GM10266 (cell line): ENCODE measurements around the gene SGMS1.

Experiments used
- DNase-seq: peaks from one replicate; pipeline ENCODE4 v3.0.0; 2012; ENCODE audit errors: extremely low spot score
- TF ChIP-seq, protein P1 (sequence below): IDR thresholded peaks from 2 replicates; pipeline ENCODE4 v1.5.1; 2012; ENCODE audit warnings: mild to moderate bottlenecking, low read depth; ENCODE audit not compliant: control insufficient read depth, insufficient read depth; ENCODE audit errors: missing control alignments

SGMS1 gene

DNA sequence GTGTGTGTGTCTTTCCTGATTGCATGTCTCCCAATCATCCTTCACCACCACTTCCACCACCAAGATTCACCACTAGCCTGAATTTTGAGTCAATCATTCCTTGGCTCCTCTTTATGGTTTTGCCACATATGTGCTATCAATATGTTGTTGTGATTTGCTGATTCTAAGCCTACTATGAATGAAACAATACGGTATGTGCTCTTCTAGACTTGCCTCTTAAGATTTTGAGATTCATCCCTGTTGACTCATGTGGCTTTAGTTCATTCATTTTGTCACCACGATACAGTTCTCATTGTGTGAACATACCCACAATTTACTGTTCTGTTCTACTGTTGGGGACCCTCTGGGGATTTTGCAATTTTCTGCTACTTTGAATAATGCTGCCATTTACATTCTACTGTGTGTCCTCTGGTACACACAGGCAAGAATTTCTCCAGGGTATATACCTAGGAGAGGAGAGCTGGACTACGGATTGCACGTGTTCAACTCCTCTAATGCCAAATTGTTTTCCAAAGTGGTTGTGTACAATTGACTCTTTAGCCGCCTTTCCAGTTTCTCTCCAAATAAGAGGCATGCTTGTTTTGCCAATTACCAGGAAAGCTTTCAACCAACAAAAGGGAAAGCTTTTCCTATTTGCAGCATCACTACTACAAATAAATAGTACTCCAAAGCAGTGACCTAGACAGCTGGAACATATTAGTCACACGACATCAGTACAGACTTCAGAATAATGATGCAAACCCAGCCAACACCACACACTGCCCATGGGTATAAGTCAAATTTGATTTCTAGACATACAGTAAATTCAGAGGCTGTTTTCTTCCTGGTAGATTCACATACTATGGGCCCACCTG is 30.0 kb downstream of the SGMS1 start:
- no peak for DNase-seq

DNA sequence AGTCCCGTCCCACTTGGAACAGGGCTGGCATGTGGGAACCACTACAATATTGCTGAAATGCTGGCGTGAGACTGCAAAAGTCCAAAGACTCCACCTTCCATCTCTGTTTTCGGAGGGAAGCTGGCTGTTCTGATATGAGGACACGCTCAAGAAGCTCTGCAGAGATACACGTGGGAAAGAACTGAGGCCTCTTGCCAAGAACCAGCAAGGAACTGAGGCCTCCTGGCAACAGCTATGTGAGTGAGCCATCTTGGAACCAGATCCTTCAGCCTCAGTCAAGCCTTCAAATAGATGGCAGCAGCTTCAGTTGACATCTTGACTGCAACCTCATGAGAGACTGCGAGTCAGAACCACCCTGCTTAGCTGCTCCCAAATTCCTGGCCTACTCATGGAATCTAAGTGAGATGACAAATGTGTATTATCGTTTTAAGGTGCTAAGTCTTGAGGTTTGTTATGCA is 30.8 kb downstream of the SGMS1 start:
- DNase-seq: no peak
- TF ChIP-seq, protein P1, sequence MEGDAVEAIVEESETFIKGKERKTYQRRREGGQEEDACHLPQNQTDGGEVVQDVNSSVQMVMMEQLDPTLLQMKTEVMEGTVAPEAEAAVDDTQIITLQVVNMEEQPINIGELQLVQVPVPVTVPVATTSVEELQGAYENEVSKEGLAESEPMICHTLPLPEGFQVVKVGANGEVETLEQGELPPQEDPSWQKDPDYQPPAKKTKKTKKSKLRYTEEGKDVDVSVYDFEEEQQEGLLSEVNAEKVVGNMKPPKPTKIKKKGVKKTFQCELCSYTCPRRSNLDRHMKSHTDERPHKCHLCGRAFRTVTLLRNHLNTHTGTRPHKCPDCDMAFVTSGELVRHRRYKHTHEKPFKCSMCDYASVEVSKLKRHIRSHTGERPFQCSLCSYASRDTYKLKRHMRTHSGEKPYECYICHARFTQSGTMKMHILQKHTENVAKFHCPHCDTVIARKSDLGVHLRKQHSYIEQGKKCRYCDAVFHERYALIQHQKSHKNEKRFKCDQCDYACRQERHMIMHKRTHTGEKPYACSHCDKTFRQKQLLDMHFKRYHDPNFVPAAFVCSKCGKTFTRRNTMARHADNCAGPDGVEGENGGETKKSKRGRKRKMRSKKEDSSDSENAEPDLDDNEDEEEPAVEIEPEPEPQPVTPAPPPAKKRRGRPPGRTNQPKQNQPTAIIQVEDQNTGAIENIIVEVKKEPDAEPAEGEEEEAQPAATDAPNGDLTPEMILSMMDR: no peak

More for the DNA sequence above, 30.0 kb downstream of the SGMS1 start:
- TF ChIP-seq, protein P1: no peak

DNA sequence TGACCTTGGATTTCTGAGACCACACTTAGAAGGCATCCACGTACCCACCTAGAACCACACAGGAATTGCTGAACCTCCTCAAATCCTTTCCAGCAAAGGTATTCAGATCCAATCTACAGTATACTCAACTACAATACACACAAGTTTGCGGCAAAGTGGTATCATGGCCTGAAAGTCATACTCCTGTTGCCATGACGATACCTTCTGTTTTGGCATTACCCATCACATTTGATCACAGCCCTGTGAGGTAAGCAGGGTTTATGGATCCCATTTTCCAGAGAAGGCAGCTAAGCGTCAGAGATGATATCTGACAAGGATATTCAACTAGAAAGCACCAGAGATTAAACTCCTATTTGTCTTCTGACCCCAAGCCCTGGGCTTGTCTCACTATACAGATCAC is 32.8 kb downstream of the SGMS1 start:
- TF ChIP-seq, protein P1: no peak
- DNase-seq: no peak

DNA sequence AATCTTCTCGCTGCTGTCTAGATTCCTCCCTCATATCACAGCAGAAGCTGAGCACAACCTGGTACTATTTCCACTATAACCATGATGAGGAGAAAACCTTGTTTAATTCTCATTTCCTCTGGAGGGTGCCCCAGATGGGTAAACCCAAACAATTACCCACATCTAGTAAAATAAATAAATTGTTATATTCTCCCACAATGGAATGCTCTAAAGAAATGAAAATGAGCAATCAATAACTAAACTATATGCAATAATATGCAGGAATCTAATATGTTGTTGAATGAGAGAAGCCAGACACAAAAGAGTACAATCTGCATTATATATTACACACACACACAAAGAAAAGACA is 37.0 kb downstream of the SGMS1 start:
- TF ChIP-seq, protein P1: no peak
- no peak for DNase-seq

DNA sequence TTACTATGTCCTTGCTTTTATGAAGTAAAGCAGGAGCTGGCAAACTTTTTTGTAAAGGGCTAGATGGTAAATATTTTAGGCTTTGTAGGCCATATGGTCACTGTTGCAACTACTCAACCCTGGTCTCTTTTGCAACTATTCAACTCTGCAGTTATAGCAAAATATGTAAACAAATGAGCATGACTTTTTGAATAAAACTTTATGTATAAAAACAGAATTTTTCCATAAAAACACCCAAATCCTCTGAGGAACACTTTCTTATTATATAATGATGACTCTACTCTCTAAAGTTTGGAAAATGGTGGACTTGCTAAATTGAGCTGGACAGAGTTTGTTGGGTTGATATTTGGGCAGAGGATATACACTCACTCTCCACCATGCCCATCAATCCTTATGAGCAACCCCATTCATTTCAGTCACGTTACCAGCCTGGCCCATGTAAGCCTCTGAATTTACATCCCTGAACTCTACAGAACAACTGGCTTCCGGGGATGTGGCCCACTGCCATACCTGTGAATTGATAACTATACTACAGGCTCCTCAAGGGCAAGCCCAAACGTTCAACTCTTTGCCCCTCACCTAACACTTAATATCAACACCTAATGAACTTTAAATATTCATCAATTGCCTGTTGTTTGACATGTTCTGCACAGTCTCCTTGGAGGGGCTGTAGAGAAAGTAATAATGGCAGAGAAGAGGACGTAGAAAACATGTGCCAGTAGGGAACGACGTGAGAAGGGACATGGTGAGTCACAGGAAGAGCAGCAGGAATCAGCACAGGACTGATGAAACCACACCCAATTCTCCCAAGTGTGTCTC is 37.6 kb downstream of the SGMS1 start:
- no peak for DNase-seq

DNA sequence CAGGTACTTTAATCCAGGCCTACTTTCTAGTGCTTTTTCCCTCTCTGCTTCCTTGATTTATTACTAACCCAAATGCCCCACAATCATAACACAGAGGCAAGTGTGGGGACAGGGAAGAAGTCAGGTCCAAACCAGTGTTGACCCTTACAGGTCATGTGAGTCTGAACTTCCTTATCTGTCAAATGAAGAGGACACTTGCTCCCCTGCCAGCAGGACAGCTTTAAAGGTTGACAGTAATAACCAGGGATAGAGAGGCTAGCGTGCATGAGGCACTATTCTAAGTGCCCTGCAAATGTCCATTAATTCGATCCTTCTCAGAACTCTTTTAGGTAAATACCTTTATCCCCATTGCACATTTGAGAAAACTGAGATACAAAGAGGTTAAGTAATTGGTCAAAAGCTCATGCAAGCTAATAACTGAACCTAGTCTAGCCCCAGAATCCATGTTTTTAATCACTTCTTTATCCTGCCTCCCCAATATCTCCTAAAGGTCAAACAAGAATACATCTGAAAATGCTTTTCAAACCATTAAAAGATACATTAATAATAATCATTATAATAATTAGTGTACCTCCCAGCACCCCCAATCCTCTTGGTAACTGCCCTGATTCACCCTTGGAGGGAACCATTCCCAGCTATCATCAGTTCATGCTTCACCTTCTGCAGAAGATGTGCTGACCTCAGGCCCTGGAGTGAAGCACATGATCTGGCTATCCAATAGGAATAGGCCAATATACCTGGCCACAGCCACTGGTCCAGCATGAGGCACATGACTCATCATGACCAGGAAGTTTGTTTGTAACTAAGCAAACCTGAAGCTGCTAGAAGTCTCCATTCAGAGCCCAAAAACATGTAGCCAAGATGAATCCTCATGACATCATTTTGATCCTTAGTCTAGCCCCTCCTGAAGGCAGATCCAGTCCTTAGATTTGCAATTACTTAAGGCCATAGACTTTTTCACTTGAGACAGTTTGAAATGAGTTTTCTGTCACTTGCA is 40.7 kb downstream of the SGMS1 start:
- no peak for DNase-seq
- TF ChIP-seq, protein P1: no peak

More for the DNA sequence above, 37.6 kb downstream of the SGMS1 start:
- TF ChIP-seq, protein P1: no peak
